ENCODE measurements around the gene CHN2.

The CHN2 gene

DNA sequence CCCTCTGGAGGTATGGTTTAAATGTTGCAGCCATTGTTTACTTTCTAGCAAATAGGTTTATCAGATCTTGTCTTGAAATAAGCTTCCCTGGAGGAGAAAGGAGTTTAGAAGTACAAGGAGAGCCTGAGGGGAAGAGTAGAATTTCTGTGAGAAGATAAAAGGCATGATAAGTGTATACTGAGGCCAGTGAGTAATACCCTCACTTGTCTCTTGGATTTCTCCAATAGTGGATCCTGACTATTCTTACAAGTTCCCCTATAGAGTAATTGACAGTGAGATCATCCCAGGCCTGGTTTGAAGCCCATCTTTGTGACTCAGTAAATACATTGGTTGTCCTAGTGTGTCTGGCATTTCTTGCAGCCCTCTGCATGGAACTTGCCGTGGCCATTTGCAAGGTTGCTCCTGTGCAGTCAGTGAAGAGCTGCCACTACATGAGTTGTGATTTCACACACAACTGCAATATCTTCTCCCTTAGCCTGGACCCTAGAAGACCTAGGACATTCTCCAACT lies 41.6 kb downstream of the CHN2 start:
- CTCF ChIA-PET: no interaction called here
- no peak for TF ChIP-seq ARNT (IDR thresholded peaks at IDR 0.05)
- no peak for TF ChIP-seq HDGF (IDR thresholded peaks at IDR 0.05; ENCODE audit: borderline replicate concordance)
- no peak for TF ChIP-seq FOXK2 (IDR thresholded peaks at IDR 0.05)
- POLR2A ChIA-PET: no interaction called here
- DNase-seq (ENCODE audit: extremely low spot score): no peak

DNA sequence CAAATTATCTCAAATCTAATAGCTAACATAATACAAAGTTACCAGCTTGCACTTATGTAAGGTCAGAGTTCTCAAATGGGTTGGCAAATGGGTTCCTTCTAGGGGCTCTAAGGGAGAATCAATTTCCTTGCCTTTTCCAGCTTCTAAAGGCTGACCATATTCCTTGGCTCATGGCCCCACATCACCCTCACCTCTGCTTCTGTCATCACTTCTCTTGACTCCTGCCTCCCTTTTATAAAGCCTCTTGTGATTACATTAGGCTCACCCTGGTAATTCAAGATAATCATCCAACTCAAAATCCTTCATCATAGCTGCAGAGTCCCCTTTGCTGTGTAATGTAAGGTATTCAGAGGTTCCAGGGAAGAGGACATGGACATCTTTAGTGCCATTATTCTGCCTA lies 42.1 kb downstream of the CHN2 start:
- POLR2A ChIA-PET: no interaction called here
- CTCF ChIA-PET: interaction anchor here (0.6 kb wide), 1 partner anchor 86 kb away, joined by 4 read pairs; no protein-coding TSS in a partner anchor
- TF ChIP-seq HDGF (IDR thresholded peaks at IDR 0.05; ENCODE audit: borderline replicate concordance) (no peak), L3MBTL2 (conservative IDR thresholded peaks at IDR 0.05) (no peak), FOXM1 (IDR thresholded peaks at IDR 0.05; ENCODE audit: borderline replicate concordance) (no peak), ELF4 (IDR thresholded peaks at IDR 0.05) (no peak), SUZ12 (IDR thresholded peaks at IDR 0.05) (no peak), NFRKB (IDR thresholded peaks at IDR 0.05) (no peak), BHLHE40 (IDR thresholded peaks at IDR 0.05; ENCODE audit: borderline replicate concordance) (no peak), ARNT (IDR thresholded peaks at IDR 0.05) (no peak), SP1 (IDR thresholded peaks at IDR 0.05) (no peak), FOXK2 (IDR thresholded peaks at IDR 0.05) (no peak), ZNF384 (IDR thresholded peaks at IDR 0.05) (no peak)
- DNase-seq (ENCODE audit: extremely low spot score): no peak

DNA sequence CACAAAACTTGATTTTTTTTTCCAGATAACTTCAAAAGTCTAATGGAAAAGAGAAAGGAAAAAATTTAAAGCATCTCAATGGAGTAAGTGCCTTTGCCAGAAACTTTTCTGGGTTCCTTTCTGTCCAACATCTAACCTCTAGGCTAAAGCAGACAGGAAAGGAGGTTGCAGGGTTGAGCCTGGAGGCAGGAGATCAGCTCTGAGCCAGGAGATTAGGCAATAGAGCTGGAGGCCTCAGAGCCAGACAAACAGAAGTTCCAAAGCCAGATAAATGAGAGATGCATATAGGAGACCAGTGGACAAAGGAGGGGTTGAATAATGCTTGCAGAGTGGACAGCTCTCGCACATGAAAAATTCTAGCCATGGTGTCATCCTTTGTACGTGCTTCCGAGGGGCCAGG lies 42.9 kb downstream of the CHN2 start:
- DNase-seq (ENCODE audit: extremely low spot score): no peak
- TF ChIP-seq FOXM1 (IDR thresholded peaks at IDR 0.05; ENCODE audit: borderline replicate concordance) (no peak), ZNF384 (IDR thresholded peaks at IDR 0.05) (no peak), CTBP1 (IDR thresholded peaks at IDR 0.05; ENCODE audit: borderline replicate concordance) (no peak), SUZ12 (IDR thresholded peaks at IDR 0.05) (no peak), NFRKB (IDR thresholded peaks at IDR 0.05) (no peak), TARDBP (IDR thresholded peaks at IDR 0.05) (no peak), ARNT (IDR thresholded peaks at IDR 0.05) (no peak), BHLHE40 (IDR thresholded peaks at IDR 0.05; ENCODE audit: borderline replicate concordance) (no peak), ELF4 (IDR thresholded peaks at IDR 0.05) (no peak), LEF1 (IDR thresholded peaks at IDR 0.05; ENCODE audit: borderline replicate concordance) (no peak), HDGF (IDR thresholded peaks at IDR 0.05; ENCODE audit: borderline replicate concordance) (no peak), SP1 (IDR thresholded peaks at IDR 0.05) (no peak), FOXA1 (IDR thresholded peaks at IDR 0.05) (no peak), L3MBTL2 (conservative IDR thresholded peaks at IDR 0.05) (no peak)
- TF ChIP-seq, protein P1, sequence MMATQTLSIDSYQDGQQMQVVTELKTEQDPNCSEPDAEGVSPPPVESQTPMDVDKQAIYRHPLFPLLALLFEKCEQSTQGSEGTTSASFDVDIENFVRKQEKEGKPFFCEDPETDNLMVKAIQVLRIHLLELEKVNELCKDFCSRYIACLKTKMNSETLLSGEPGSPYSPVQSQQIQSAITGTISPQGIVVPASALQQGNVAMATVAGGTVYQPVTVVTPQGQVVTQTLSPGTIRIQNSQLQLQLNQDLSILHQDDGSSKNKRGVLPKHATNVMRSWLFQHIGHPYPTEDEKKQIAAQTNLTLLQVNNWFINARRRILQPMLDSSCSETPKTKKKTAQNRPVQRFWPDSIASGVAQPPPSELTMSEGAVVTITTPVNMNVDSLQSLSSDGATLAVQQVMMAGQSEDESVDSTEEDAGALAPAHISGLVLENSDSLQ (IDR thresholded peaks at IDR 0.05): no peak
- ChIA-PET CTCF (interaction anchor here (0.6 kb wide), 1 partner anchor 85 kb away, joined by 4 read pairs; no protein-coding TSS in a partner anchor), POLR2A (no interaction called here)

DNA sequence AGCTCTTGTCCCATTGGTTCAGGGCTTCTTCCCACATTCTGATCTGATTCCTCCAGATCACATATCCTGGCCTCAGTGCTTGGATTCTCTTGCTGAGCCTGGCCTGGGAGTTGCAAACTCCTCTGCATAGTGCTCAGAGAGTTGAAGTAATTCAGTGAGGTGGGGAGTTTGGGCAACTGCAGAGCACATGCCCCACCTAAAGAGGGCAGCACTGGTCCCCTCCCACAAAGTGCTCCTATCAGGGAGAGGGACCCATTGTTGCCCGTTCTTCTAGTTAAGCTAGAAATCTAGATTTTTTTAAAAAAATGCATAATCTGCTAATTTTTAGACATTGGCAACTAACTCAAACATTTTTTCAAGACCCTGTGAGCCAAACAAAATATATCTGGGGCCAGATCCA lies 45.1 kb downstream of the CHN2 start:
- POLR2A ChIA-PET: no interaction called here
- TF ChIP-seq FOXM1 (IDR thresholded peaks at IDR 0.05; ENCODE audit: borderline replicate concordance) (no peak), FOXK2 (IDR thresholded peaks at IDR 0.05) (no peak), L3MBTL2 (conservative IDR thresholded peaks at IDR 0.05) (no peak), SUZ12 (IDR thresholded peaks at IDR 0.05) (no peak), CTBP1 (IDR thresholded peaks at IDR 0.05; ENCODE audit: borderline replicate concordance) (no peak), BHLHE40 (IDR thresholded peaks at IDR 0.05; ENCODE audit: borderline replicate concordance) (no peak), HDGF (IDR thresholded peaks at IDR 0.05; ENCODE audit: borderline replicate concordance) (no peak), ARNT (IDR thresholded peaks at IDR 0.05) (no peak), NFRKB (IDR thresholded peaks at IDR 0.05) (no peak), FOXA1 (IDR thresholded peaks at IDR 0.05) (no peak), ELF4 (IDR thresholded peaks at IDR 0.05) (no peak)
- CTCF ChIA-PET: interaction anchor here (0.6 to 0.9 kb wide), 3 partner anchors 10 to 36 kb away, joined by 3 to 4 read pairs (median 4); no protein-coding TSS in a partner anchor
- DNase-seq (ENCODE audit: extremely low spot score): peak; percentile 35

DNA sequence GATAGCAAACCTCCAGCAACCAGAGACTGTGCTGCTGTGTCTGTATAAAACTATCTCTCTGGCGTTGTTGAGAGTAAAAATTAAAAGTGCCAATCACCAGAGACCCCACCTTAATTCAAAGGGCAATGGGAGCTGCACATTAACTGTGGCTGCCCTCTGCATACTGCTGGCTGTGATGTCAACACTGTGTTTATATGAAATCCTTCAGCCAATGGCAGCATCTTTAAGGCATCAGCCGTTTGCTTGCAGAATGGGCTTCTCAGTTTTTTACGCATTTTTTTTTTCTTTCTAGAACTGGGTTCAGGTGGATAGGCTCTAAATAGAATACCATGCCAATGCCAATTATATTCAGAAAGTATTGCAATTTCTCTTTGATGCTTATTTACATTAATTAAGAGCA lies 47.7 kb downstream of the CHN2 start:
- ChIA-PET CTCF (no interaction called here), POLR2A (no interaction called here)
- TF ChIP-seq FOXA1 (IDR thresholded peaks at IDR 0.05): no peak
- TF ChIP-seq L3MBTL2 (conservative IDR thresholded peaks at IDR 0.05): no peak
- TF ChIP-seq BHLHE40 (IDR thresholded peaks at IDR 0.05; ENCODE audit: borderline replicate concordance): no peak
- TF ChIP-seq ARNT (IDR thresholded peaks at IDR 0.05): no peak
- TF ChIP-seq, protein P1 (IDR thresholded peaks at IDR 0.05): no peak
- TF ChIP-seq SUZ12 (IDR thresholded peaks at IDR 0.05): no peak
- no peak for TF ChIP-seq FOXM1 (IDR thresholded peaks at IDR 0.05; ENCODE audit: borderline replicate concordance)
- TF ChIP-seq HDGF (IDR thresholded peaks at IDR 0.05; ENCODE audit: borderline replicate concordance): no peak
- no peak for DNase-seq (ENCODE audit: extremely low spot score)

DNA sequence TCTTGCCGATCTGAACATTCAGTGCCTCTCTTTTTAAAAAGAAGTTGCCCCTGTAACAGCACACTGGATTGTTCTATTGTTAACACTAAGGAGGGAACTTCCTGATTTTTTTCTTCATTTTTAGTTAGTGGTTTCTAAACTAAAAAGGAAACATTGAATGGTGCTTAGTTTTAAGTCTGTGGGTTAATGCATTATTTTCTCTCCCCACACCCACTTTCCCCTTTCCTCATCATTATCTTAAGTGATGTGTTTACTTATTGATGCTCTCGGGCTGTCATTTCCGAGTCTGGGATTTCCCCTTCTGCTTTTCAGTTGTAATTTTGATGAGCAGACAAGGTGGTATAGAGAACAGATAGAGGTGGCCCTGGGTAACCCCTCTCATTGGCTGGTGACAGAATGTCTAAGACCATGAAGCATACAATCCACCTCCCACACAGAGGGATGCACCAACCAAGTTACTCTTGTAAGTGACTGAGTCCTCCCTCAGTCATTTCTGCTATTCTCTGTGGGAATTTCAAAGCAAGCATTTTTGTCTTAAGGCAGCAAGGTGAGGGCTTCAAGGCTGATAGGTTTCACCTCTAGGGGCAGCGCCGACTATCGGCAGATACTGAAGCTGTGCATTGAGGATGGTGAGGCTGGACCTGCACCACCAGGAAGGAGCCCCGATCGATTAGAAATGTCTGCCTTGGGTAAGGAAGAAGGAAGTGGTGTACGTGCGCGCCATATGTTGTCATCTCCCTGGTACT lies 49.5 kb downstream of the CHN2 start:
- ChIA-PET CTCF (no interaction called here), POLR2A (no interaction called here)
- TF ChIP-seq FOXM1 (IDR thresholded peaks at IDR 0.05; ENCODE audit: borderline replicate concordance) (no peak), HDGF (IDR thresholded peaks at IDR 0.05; ENCODE audit: borderline replicate concordance) (no peak), FOXK2 (IDR thresholded peaks at IDR 0.05) (no peak), FOXA1 (IDR thresholded peaks at IDR 0.05) (no peak), TARDBP (IDR thresholded peaks at IDR 0.05) (no peak), NFRKB (IDR thresholded peaks at IDR 0.05) (no peak), ZNF384 (IDR thresholded peaks at IDR 0.05) (no peak), CTBP1 (IDR thresholded peaks at IDR 0.05; ENCODE audit: borderline replicate concordance) (no peak), ARNT (IDR thresholded peaks at IDR 0.05) (no peak), SP1 (IDR thresholded peaks at IDR 0.05) (no peak), ELF4 (IDR thresholded peaks at IDR 0.05) (no peak), BHLHE40 (IDR thresholded peaks at IDR 0.05; ENCODE audit: borderline replicate concordance) (no peak), SUZ12 (IDR thresholded peaks at IDR 0.05) (no peak), L3MBTL2 (conservative IDR thresholded peaks at IDR 0.05) (no peak), LEF1 (IDR thresholded peaks at IDR 0.05; ENCODE audit: borderline replicate concordance) (no peak)
- TF ChIP-seq, protein P1 (IDR thresholded peaks at IDR 0.05): no peak
- no peak for DNase-seq (ENCODE audit: extremely low spot score)
